H1 (cell line): ENCODE measurements around the gene KLF13. TPM values are rescaled to one million over a fixed set of nuclear protein-coding genes. Genes with fewer than 3 reads are reported as not detected.

Source experiments
- CTCF ChIA-PET: fragments of 300-600 bp; sonication (Branson Sonifier 250); formaldehyde crosslinking; loops from one replicate; lab custom pipeline; 2021; ENCODE audit not compliant: partially characterized antibody; lab: Charles Lee
- POLR2A ChIA-PET: fragments of 300-600 bp; sonication (Branson Sonifier 250); formaldehyde crosslinking; loops from one replicate; lab custom pipeline; 2021; ENCODE audit warnings: inconsistent platforms; ENCODE audit not compliant: partially characterized antibody; lab: Charles Lee
- DNase-seq, 2 experiments: peaks; one replicate each; pipeline versions ENCODE4 v3.0.0 to v3.0.0-alpha.2; 2010 to 2022; ENCODE audit warnings: low spot score in 2 of 2, low read depth in 1 of 2, mixed read lengths in 1 of 2
- FAIRE-seq: peaks from 2 replicates; lab custom pipeline; 2011; peaks lifted over from hg19 to GRCh38; lab: Jason Lieb, UNC
- H2AFZ ChIP-seq: 2 replicates; pipeline ENCODE4 v1.8.1; 2012; ENCODE audit warnings: low read length, inconsistent platforms
- H2AK5ac ChIP-seq: 2 replicates; pipeline ENCODE4 v1.6.1; 2013; ENCODE audit warnings: low read depth, low read length
- H2BK120ac ChIP-seq: replicated peaks from 2 replicates; pipeline ENCODE3; 2013; ENCODE audit warnings: low read depth, low read length, inconsistent platforms
- H2BK12ac ChIP-seq: 2 replicates; pipeline ENCODE4 v1.6.1; 2013; ENCODE audit warnings: low read depth, low read length
- H2BK15ac ChIP-seq: 2 replicates; pipeline ENCODE4 v1.6.1; 2013; ENCODE audit warnings: low read length
- H2BK20ac ChIP-seq: 2 replicates; pipeline ENCODE4 v1.6.1; 2013; ENCODE audit warnings: low read length
- H2BK5ac ChIP-seq: 2 replicates; pipeline ENCODE4 v1.6.1; 2013; ENCODE audit warnings: low read depth, low read length
- H3K14ac ChIP-seq: 2 replicates; pipeline ENCODE4 v1.6.1; 2013; ENCODE audit warnings: inconsistent platforms; ENCODE audit not compliant: insufficient read length
- H3K18ac ChIP-seq: 2 replicates; pipeline ENCODE4 v1.6.1; 2013; ENCODE audit warnings: low read length; ENCODE audit errors: extremely low read depth
- H3K23ac ChIP-seq: 2 replicates; pipeline ENCODE4 v1.6.1; 2013; ENCODE audit warnings: inconsistent platforms; ENCODE audit not compliant: insufficient read length
- H3K23me2 ChIP-seq: 2 replicates; pipeline ENCODE4 v1.6.1; 2013; ENCODE audit warnings: low read depth, low read length
- H3K27ac ChIP-seq: 2 replicates; pipeline ENCODE4 v1.6.1; 2011; ENCODE audit warnings: low read depth, low read length, inconsistent platforms
- H3K27me3 ChIP-seq, 4 experiments: replicated peaks in 1 of 4; 1 replicate in 1 of 4; 2 replicates in 3 of 4; pipeline versions ENCODE4 v1.6.1 to v1.8.1; 2011 to 2013; ENCODE audit warnings: low read length in 3 of 4, mild to moderate bottlenecking in 3 of 4, inconsistent platforms in 2 of 4, mixed read lengths in 2 of 4, moderate library complexity in 1 of 4; ENCODE audit not compliant: control insufficient read depth in 3 of 4, insufficient read depth in 3 of 4; ENCODE audit errors: extremely low read depth in 1 of 4
- H3K36me3 ChIP-seq, 4 experiments: 2 replicates each; pipeline versions ENCODE4 v1.6.1 to v1.8.1; 2011 to 2013; ENCODE audit warnings: mild to moderate bottlenecking in 4 of 4, low read length in 3 of 4, moderate library complexity in 2 of 4, control low read depth in 1 of 4, inconsistent platforms in 1 of 4; ENCODE audit not compliant: insufficient read depth in 4 of 4, control insufficient read depth in 2 of 4
- H3K4ac ChIP-seq: replicated peaks from 2 replicates; pipeline ENCODE3; 2013; ENCODE audit warnings: low read length, low read depth, mixed read lengths, inconsistent platforms; ENCODE audit not compliant: insufficient read length
- H3K4me1 ChIP-seq, 4 experiments: replicated peaks in 1 of 4; 1 replicate in 1 of 4; 2 replicates in 3 of 4; pipeline versions ENCODE4 v1.6.1 to v1.8.1; 2011 to 2013; ENCODE audit warnings: low read length in 3 of 4, inconsistent platforms in 2 of 4, mixed read lengths in 1 of 4; ENCODE audit not compliant: insufficient read depth in 4 of 4, control insufficient read depth in 3 of 4
- H3K4me2 ChIP-seq, 2 experiments: 2 replicates each; pipeline versions ENCODE4 v1.6.1 to v1.8.1; 2011 to 2013; ENCODE audit warnings: low read depth in 2 of 2, low read length in 2 of 2, control low read depth in 1 of 2, inconsistent platforms in 1 of 2, mild to moderate bottlenecking in 1 of 2; ENCODE audit not compliant: insufficient read depth in 1 of 2
- H3K4me3 ChIP-seq, 4 experiments: fragments of 200-600, 300-600 bp in 1 of 4; sonication (generic), shearing (Covaris generic), sonication (Bioruptor Twin) in 1 of 4; 2 replicates each; pipeline versions ENCODE4 v1.5.1 to v1.8.1; 2011 to 2016; ENCODE audit warnings: low read length in 4 of 4, low read depth in 3 of 4, control low read depth in 2 of 4, inconsistent platforms in 2 of 4, mild to moderate bottlenecking in 2 of 4, mixed read lengths in 1 of 4, moderate library complexity in 1 of 4; ENCODE audit not compliant: insufficient read depth in 2 of 4; ENCODE audit errors: extremely low read depth in 1 of 4
- H3K56ac ChIP-seq: replicated peaks from 2 replicates; pipeline ENCODE3; 2013; ENCODE audit warnings: low read depth, mild to moderate bottlenecking, mixed read lengths, low read length, inconsistent platforms; ENCODE audit not compliant: insufficient read length
- H3K79me1 ChIP-seq: 2 replicates; pipeline ENCODE4 v1.6.1; 2013; ENCODE audit warnings: low read depth, low read length, control low read depth
- H3K79me2 ChIP-seq, 2 experiments: 2 replicates each; pipeline versions ENCODE4 v1.6.1 to v1.8.1; 2012 to 2013; ENCODE audit warnings: low read length in 2 of 2, mild to moderate bottlenecking in 2 of 2, inconsistent platforms in 1 of 2; ENCODE audit not compliant: insufficient read depth in 2 of 2, control insufficient read depth in 1 of 2
- H3K9ac ChIP-seq, 4 experiments: replicated peaks in 1 of 4; 1 replicate in 1 of 4; 2 replicates in 3 of 4; pipeline versions ENCODE4 v1.6.1 to v1.8.1; 2011 to 2013; ENCODE audit warnings: low read depth in 3 of 4, low read length in 3 of 4, control low read depth in 2 of 4, mild to moderate bottlenecking in 2 of 4, moderate library complexity in 2 of 4, inconsistent platforms in 1 of 4; ENCODE audit errors: extremely low read depth in 1 of 4
- H3K9me3 ChIP-seq, 2 experiments: 2 replicates each; pipeline versions ENCODE4 v1.6.1 to v1.8.1; 2012 to 2013; ENCODE audit warnings: mild to moderate bottlenecking in 2 of 2, moderate library complexity in 2 of 2, control low read depth in 1 of 2, inconsistent platforms in 1 of 2, low read depth in 1 of 2, low read length in 1 of 2, mixed read lengths in 1 of 2; ENCODE audit not compliant: insufficient read depth in 2 of 2
- H4K20me1 ChIP-seq, 2 experiments: replicated peaks in 1 of 2; 2 replicates each; pipeline versions ENCODE3 to v1.8.1; 2011 to 2013; ENCODE audit warnings: inconsistent platforms in 2 of 2, low read length in 2 of 2, mild to moderate bottlenecking in 1 of 2; ENCODE audit not compliant: insufficient read depth in 2 of 2, control insufficient read depth in 1 of 2
- H4K5ac ChIP-seq: 2 replicates; pipeline ENCODE4 v1.6.1; 2013; ENCODE audit warnings: low read length, low read depth, mixed read lengths, inconsistent platforms; ENCODE audit not compliant: insufficient read length
- H4K8ac ChIP-seq: 2 replicates; pipeline ENCODE4 v1.8.0; 2013; ENCODE audit warnings: mild to moderate bottlenecking, moderate library complexity, low read length, inconsistent platforms; ENCODE audit not compliant: insufficient read depth; ENCODE audit errors: extremely low read depth
- H4K91ac ChIP-seq: replicated peaks from 2 replicates; pipeline ENCODE3; 2013; ENCODE audit warnings: low read length, mixed read lengths, inconsistent platforms; ENCODE audit not compliant: insufficient read length
- BACH1 ChIP-seq: IDR thresholded peaks from 2 replicates; pipeline ENCODE4 v1.6.1; 2012; ENCODE audit warnings: low read length, improper control_type of control experiment
- BCL11A ChIP-seq, 2 experiments: IDR thresholded peaks; one replicate each; pipeline ENCODE4 v1.6.1; 2011; ENCODE audit warnings: low read depth in 2 of 2, low read length in 2 of 2, mild to moderate bottlenecking in 2 of 2
- CREB1 ChIP-seq: IDR thresholded peaks from 2 replicates; pipeline ENCODE4 v1.6.1; 2012; ENCODE audit warnings: inconsistent platforms
- EZH2 ChIP-seq: fragments of 200-600 bp; sonication (generic); IDR thresholded peaks from 2 replicates; pipeline ENCODE4 v1.7.1; 2012; ENCODE audit warnings: low read depth, mild to moderate bottlenecking, moderate library complexity, low read length, inconsistent platforms; ENCODE audit not compliant: severe bottlenecking
- JUND ChIP-seq: IDR thresholded peaks from 2 replicates; pipeline ENCODE4 v1.6.1; 2011; ENCODE audit warnings: mild to moderate bottlenecking, improper control_type of control experiment, low read length
- POU5F1 ChIP-seq: IDR thresholded peaks from 2 replicates; pipeline ENCODE4 v1.6.1; 2011; ENCODE audit warnings: low read depth, mild to moderate bottlenecking, low read length, moderate library complexity
- WGBS, 2 experiments: shearing (Covaris generic) in 1 of 2; methylation state at CpG; one replicate each; pipeline versions ENCODE4 v1.1.6 to v1.1.7; 2013 to 2015; ENCODE audit warnings: low lambda C conversion rate in 2 of 2, mixed read lengths in 2 of 2, inconsistent platforms in 1 of 2, low coverage in 1 of 2, missing lambda C conversion rate in 1 of 2; ENCODE audit not compliant: insufficient replicate concordance in 2 of 2, insufficient coverage in 1 of 2, insufficient read length in 1 of 2; ENCODE audit errors: extremely low coverage in 1 of 2, missing lambda C conversion rate in 1 of 2; 5-methylcytosine and 5-hydroxymethylcytosine counted together
- polyA plus RNA-seq, 7 experiments: library from polyadenylated mRNA; depleted of rRNA in 3 of 7; stranded (reverse) in 5 of 7; unstranded in 2 of 7; fragments of >200 nt in 5 of 7; fragments of 200-250 nt in 2 of 7; gene quantifications; 1 replicate in 5 of 7; 2 replicates in 1 of 7; 4 replicates in 1 of 7; pipeline versions ENCODE4 v1.2.1 to v1.2.3, GENCODE V29; 2011 to 2013; ENCODE audit warnings: missing spikeins in 2 of 7, mixed read lengths in 2 of 7
- total RNA-seq: library from RNA; stranded (reverse); fragmentation: NEBNext Ultra II Directional; extraction: Animal tissue kit (Norgen Biotek cat#: 25700); gene quantifications from 2 replicates; pipeline ENCODE4 v1.2.1, GENCODE V29; 2021
- TF ChIP-seq, protein P1 (sequence below): IDR thresholded peaks from 2 replicates; pipeline ENCODE4 v1.6.1; 2012; ENCODE audit warnings: inconsistent platforms

Gene KLF13
- total and polyA plus RNA-seq, 2 of the 8 experiments (the other 6 are each of a cell fraction or from before 2014, with no cell fraction given) = 18.3 to 33.4 TPM

DNA sequence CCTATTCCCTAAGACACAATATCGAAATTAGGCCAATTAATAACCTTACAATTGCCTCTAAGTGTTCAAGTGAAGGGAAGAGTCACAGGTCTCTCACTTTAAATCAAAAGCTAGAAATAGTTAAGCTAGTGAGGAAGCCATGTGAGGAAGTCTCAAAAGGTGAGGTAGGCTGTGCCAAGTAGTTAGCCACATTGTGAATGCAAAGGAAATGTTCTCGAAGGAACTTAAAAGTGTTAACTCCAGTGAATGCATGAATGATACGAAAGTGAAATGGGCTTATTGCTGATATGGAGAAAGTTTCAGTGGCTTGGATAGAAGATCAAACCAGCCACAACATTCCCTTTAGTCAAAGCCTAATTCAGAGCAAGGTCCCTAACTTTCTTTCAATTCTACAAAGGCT is 59.1 kb downstream of the KLF13 start:
- POLR2A ChIA-PET = no interaction called here

More for the DNA sequence above, 59.1 kb downstream of the KLF13 start:
- Histone ChIP-seq H3K14ac (no peak overlapping the region), H2BK20ac (no peak overlapping the region), H3K4ac (no peak overlapping the region), H3K9ac (no peak overlapping the region), H3K9me3 (no peaks in the 10 kb centered on the region), H2BK120ac (no peak overlapping the region), H2BK5ac (no peak overlapping the region), H3K4me2 (no peak overlapping the region), H3K27ac (no peak overlapping the region), H3K79me1 (no peaks in the 10 kb centered on the region), H2BK12ac (no peak overlapping the region), H4K91ac (no peak overlapping the region), H3K27me3 (no peaks in the 10 kb centered on the region), H3K23ac (no peak overlapping the region), H3K4me3 (no peak overlapping the region), H3K18ac (no peak overlapping the region), H4K8ac (no peak overlapping the region), H3K23me2 (no peaks in the 10 kb centered on the region), H4K20me1 (no peaks in the 10 kb centered on the region), H2AFZ (no peak overlapping the region), H2BK15ac (no peak overlapping the region), H2AK5ac (no peak overlapping the region), H4K5ac (no peak overlapping the region), H3K79me2 (no peaks in the 10 kb centered on the region), H3K4me1 (peaks cover 0 to 4% (median 0%) of the 10 kb centered on the region in 4 experiments; a peak in 1 of 7 replicates), H3K36me3 (peaks cover 0 to under 1% (median 0%) of the 10 kb centered on the region in 4 experiments; a peak in 1 of 8 replicates), H3K56ac (no peak overlapping the region)
- TF ChIP-seq EZH2 (no peak), BACH1 (no peak), JUND (no peak), CREB1 (no peak), BCL11A (IDR thresholded peaks at IDR 0.05; ENCODE audit: low read depth in 2 of 2, low read length in 2 of 2) (no peak), POU5F1 (no peak)
- TF ChIP-seq, protein P1, sequence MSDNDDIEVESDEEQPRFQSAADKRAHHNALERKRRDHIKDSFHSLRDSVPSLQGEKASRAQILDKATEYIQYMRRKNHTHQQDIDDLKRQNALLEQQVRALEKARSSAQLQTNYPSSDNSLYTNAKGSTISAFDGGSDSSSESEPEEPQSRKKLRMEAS = no peak
- WGBS, 2 experiments = 87% methylated on average over 3 of the region's 3 CpGs; no CpG with 5 or more reads in 1 of the 2 experiments
- DNase-seq (no peak), FAIRE-seq (no peak)
- CTCF ChIA-PET = interaction anchor here (1.1 kb wide), 1 partner anchor 9 kb away, joined by 3 read pairs; no protein-coding TSS in a partner anchor
